NCI-H526 treated with DMSO at 0.1 percent for 48 hours (cell line): Measurements from ENCODE around the gene PKIG.

ENCODE experiments used
- DNase-seq: peaks from one replicate; lab custom pipeline; 2025; lab: John Stamatoyannopoulos, UW

Gene PKIG

DNA sequence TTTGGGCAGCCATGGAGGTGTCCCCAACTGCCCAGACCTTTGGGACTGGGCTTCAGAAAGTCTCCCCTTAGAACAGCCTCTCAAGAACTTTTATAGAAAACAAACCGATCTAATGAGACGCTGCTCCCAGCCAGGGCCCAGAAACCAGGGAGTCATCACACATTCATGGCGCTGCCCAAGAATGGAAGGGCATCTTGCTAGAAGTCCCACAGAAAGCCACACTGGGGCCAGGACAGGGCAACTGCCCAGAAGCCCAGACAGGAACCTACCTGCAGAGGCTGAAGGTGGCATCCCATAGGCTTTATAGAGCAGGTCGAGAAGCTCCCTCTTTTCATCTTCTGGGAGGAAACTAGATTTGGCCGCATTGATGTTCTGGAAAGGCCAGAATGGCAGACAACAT lies 37.7 kb downstream of the PKIG start:
- no peak for DNase-seq

DNA sequence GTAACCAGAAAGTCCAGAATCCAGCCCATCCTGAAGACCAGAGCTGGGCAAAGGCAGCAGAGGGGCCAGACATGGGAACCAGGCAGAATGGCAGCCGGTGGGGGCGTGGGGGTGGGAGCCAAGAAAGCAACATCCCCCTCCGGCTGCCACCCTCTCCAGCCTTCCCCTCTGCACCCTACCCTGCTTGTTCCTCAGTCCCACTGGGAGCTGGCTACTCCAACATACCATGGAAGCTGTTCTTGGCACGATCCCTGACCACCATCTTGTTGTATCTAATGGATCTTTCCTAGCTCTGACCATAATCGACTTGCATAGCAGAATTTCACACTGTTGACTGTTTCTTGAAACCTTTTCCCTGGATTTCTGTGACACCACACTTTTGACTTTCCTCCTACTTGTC lies 38.9 kb downstream of the PKIG start:
- DNase-seq: no peak

DNA sequence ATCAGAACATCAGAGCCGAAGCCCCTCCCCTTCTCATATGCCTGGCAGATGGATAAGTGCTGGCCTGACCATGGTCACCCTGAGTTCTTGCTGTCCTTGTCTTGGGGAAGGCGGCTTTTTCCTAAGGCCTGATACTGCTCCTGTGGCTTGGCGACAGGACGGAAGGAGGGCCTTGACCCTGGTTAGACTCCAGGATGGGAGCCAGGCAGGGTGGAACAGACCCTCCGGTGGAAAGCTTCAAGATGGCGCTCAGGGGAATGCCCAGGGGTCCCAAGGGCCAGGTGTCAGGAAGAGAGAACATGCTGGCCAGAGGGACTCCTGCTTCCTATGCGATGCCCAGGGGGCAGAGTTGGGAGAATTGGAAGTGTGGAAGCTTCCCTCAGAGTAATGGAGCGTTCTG lies 39.6 kb downstream of the PKIG start:
- no peak for DNase-seq

DNA sequence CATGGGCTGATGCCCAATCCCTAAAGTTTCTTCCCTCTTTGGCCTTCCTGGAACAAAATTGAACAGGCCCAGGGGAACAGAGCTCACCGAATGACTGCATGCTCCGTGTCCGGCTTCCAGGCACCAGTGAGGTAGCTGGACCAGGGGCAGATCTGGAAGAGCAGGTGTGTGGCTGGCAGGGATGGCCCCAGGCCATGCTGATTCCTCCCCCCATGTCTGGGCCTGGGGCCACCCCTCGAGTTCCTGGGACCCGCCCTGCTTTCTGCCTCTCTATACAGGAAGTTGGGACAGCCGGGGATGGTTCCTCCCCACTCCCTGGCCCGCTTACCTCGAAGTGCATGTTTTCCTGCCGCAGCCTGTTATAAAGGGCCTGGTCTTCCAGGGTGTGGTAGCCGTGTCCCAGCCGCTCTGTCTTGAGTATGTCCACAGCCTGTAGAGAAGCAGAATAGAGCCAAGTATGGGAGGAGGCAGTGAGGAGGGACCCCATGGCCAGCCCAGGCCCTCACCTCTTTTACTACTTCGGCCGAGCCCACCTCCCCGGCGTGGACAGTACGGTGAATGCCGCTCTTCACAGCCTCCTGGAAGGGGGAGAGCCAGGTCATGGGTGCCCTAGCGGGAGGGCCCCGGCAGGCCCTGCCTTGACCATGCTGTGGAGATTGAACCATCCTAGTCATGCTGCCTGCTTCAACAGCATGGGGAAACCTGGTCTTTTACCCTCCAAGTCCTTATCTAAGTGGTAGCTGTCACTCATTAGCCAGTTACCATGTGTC lies 40.3 kb downstream of the PKIG start:
- no peak for DNase-seq

DNA sequence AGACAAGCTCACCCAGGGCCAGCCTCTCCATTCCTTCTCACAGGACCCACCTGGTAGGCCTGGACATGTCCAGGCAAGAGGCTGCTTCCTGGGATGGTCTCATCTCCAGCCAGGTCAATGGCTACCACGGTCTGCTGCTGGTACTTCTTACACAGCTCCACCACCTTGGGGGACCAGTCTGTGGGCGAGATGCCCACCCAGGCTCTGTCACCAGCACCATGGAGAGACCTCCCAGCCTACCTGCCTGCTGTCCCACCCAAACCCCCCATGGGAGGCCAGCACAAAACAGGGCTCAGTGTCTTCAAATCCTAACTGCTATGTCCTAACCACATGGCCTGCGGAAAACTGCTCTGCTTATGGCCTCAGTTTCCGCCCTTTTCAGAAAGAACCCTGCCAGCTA lies 41.8 kb downstream of the PKIG start:
- DNase-seq: no peak

DNA sequence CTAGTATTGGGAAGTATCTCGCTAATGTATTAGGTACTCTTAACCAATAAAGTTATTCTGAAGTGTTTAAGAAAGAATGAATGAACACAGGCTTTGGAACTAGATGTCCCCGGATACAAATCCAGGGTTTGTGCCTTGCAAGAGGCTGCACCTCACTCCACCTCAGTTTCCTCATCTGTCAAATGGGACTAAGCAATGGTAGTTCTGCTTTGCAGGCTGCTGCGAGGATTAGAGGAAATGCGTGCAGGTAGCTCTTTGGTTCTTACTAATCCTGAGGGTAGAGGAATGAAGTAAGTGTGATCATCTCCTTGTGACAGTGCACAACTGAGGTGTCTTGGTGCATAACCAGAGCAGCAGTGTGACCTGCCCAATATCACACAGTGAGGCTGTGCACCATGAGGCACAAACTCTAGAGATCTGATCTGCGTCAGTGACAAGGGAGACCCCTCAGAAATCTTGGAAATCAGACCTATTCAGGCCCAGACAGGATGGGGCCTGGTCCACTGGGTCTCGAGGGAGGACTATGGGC lies 42.4 kb downstream of the PKIG start:
- DNase-seq: no peak

DNA sequence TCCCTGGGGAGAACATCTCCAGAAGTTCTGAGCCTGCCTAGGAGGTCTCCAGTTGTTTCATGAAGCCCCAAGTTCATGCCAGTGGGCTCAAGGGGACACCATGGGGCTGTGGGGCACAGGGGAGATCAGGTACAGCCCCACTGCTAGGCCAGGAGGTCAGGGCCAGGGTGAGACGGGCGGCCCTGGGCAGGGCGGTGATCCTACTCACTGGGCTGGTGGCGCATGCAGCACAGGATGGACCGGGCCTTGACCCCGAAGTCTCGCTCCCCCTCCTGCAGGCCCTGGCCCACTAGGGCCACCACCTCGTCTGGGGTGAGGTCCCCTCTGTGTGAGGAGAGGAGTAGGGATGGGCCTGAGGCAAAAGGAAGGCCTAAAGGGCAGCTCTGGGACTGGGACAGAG lies 43.0 kb downstream of the PKIG start:
- no peak for DNase-seq

DNA sequence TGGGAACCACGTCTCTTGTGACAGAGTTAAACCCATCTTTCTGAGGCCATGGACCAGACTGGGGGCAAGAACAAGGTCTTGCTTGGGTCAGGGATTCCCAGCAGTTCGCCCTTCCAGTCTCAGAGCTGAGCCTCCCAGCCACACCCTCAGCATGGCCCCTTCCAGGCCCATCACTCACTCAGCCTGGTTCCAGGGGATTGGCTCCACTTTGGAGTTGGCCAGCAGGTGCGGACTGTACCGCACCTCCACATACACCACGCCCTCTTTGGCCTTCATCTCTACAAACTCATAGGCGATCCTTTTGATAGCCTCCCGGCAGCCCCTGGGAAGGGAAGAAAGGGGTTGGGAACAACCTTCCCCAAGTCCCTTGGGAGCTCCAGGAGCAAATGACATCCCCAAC lies 43.9 kb downstream of the PKIG start:
- no peak for DNase-seq

DNA sequence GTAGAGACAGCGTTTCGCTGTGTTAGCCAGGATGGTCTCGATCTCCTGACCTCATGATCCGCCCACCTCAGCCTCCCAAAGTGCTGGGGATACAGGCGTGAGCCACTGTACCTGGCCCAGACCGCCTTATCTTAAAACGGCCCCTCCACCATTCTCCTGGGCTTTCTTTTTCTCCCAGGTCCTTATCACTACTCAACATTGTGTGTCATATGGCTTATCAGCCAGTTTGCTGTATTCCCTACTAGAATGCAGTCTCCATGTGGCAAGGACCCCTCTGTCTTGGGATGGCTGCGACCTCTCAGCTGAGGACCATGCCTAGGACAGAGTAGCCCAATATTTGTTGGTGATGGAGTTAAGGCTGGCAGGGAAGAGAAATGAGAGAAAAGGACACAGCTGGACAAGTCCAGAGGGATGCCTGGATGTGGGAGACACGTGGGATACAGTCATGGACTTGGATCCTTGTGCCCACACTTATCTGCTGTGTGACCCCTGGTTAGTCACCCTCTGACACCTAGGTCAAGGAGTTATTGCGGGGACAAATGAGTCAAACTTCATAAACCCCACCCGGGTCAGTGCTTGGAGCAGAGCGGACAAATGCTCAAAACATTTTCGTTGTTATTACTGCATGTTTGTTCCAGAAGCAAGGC lies 45.1 kb downstream of the PKIG start:
- no peak for DNase-seq

DNA sequence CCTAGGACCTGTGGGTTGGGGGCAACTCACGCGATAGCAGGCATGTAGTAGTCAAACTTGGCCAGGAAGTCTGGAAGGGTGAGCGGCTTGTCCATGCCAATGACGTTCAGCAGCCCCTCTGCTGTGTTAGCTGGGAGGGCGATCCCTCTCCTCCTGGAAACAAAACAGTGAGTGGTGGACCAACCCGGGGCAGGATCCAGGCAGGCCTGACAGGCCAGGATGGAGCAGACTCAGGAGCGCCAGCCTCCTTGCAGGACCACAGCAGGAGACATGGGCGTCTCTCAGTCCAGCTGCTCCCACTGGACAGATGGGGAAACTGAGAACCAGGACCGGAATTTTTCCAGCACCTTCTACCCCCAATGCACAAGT lies 46.6 kb downstream of the PKIG start:
- no peak for DNase-seq

DNA sequence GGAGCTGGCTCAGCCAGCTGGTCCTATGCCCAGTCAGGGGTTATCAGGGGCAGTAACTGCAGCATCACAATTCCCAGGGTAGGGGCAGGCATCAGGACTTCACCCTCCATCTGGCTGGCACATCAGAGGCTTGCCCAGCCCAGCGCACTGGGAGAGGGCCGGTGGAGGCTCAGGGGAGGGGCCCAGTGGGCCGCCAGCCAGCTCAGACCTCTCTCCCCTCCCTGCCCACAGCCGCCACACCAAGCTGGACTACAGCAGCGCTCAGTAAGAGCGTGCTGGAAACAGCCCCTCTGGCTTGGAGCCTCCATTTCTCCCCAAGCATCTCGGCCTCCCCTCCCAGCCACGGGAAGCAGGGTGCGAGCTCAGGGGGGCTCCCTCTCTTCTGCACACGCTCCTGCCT lies 47.2 kb downstream of the PKIG start:
- no peak for DNase-seq

DNA sequence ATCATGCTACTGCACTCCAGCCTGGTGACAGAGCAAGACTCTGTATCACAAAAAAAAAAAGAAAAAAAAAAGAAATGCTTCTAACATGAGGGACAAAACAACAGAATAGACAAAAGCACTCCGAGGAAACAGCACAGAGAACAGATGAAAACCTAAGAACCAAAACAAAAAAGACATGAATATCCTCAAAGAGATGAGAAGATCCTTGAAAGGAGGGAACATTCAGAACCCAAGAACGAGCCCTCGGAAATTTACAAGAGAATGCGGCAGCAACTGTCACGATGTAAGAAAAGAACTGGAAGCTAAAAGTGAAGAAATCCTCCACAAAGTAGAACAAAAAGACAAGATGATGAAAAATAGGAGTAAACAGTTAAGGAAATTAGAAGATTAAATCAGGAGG lies 47.9 kb downstream of the PKIG start:
- DNase-seq: no peak

DNA sequence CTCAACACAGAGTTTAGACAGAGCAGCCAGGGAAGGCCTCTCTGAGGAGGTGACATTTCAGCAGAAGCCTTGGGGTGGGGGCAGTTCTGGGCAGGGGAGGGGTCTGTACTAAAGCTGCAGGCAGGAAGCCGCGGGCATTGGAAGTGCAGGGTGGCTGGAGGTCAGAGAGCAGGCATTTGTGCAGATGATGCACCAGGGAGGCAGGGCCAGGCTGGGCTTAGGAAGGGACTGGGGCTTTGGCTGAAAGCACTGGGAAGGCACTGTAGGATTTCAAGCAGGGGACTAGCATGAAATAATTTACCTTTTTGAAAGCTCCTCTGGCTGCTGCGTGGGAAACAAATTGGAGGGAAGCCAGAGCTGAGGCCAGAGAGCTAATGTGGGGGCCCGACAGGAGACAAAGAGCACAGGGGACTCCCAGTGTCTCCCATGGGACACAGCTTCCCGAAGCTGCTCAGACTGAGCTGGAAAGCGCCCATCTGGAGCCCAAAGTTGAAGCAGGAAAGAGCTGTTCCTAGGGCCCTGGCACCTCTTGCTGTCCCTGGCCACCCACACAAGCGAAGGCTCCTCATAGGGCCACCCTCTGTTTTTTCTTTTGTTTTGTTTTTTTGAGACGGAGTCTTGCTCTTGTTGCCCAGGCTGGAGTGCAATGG lies 49.8 kb downstream of the PKIG start:
- DNase-seq: no peak

DNA sequence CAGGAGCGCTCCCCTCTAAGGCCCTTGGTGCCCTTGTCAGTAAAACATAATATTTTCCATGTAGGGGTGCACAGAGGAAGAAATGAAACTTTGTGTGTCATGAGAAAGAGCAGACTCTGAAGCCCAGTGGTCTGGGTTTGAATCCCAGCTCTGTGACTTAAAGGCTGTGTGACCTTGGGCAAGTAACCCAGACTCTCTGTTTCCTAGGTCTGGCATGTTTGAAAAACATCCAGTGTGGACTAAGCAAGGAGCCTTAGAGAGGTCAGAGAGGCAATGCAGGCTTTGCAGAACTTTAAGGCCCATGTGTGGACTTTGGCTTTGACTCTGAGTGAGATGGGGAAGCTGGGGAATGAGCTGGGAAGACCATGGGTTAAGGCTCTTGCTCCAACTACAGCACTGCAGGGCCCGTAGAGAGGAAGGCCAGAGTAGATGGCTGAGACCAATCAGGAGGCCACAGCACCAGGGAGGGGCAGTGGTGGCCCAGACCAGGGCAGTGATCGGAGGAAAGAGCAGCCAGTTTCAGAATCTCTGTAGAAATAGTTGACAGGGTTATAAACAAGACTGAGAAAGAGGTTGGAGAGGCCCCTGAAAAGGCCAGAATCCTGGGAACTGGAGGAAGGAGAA lies 50.9 kb downstream of the PKIG start:
- no peak for DNase-seq

DNA sequence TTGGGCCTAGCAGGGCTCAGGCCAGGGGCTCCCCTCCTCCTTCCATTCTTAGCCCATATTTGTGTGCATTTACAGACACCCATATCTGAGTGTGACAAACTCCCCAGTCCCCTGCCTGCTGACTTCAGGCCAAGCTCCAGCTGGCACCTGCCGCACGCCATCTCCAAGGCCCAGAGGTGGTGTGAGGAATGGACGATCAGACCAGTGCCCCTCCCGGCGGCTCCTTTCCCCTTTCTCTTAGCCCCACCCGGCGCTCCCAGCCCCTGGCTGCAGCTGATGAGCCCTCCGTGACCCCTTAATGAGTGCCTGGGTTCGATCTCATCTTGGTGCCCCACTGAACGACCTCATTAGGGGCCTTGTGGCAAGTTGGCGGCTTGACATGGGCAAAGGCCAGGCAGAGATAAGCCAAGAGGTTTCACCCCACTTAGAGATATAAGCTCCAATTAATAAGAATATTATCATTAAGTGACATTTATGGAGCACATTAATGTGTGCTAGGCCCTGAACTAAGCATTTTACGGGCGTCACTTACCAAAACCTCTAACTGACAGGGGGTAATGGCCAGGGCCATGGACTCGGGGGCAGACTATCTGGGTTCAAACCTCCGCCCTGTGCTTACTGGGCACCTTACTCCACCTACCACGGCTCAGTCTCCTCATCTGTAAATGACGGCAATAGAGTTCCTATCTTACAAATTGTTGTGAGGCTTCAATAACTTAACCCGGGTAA lies 51.7 kb downstream of the PKIG start:
- DNase-seq: no peak

DNA sequence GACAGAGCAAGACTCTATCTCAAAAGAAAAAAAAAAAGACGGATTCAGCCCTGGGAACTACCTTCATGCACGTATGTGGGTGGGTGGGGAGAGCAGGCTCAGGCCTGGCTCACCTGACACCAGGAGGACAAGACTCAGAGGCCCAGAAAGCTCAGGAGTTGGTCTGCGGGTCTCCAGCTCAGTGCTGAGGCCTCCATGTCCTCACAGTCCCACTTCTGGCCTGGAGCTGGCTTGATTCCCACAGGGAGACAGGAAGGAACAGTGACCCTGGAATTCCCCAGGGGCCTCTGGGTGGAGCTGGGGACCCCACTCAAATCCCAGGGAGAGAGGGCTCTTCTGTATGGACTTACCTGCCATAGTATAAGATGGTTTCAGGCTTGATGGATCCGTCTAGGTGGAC lies 53.5 kb downstream of the PKIG start:
- DNase-seq: no peak

DNA sequence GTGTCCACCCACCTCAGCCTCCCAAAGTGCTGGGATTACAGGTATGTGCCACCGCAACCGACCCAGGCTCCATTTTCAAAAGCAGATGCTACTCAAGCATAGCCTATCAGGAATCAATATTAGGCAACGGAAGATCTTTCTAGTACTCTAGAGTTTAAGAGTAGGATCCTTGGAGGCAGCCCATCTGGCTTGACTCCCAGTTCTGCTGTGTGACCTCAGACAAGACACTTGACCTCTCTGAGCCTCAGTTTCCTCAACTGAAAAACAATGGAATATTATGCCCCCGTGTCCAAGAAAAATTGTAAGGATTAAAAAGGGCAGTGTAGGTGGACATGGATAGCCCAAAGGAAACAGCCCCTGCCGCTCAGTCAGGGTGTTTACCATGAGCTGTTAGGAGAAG lies 54.7 kb downstream of the PKIG start:
- no peak for DNase-seq

DNA sequence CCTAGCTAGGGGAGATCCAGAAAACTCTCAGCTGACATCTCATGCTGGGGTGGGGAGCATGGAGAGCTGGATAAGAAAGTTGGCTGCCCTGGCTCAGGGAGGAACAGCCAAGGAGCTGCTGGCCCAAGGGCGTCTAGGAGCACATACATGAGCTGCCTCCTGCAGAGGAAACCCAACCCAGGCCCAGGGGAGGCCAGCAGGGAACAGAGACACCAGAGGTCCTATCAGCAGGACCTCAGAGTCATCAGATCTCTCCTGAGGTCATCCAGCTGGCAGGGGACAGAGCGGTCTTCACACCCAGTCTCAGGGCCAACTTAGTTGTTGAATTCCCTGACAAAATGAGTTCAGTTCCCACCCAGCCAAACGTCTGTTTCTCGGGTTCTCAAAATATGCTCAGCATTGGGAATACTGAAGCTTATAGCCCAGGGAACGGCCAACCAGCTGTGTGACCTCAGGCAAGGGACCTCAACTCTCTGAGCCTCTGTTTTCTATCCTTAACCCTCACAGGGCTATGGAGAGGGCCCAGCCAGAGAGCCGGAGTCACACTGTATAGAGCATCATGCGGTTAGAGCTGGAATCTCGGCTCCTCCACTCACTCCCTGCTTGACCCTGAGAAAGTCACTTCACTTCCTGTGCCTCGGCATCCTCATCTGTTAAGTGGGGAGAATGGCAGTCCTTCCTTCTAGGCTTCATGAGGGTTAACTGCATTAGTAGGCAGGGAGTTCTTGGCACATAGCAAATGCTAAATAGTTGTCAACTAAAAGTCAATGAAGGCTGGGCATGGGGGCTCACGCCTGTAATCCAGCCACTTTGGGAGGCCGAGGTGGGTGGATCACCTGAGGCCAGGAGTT lies 55.4 kb downstream of the PKIG start:
- no peak for DNase-seq

DNA sequence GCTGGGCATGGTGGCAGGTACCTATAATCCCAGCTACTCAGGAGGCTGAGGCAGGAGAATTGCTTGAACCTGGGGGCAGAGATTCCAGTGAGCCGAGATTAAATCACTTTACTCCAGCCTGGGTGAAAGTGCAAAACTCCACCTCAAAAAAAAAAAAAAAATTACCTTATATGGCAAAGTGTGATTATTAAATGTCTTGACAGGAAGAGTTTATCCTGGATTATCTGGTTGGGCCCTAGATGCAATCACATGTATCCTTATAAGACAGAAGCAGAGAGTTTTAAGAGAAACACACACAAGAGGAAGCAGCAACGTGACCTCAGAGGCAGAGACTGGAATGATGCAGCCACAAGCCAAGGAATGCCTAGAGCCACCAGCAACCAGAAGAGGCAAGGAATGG lies 58.1 kb downstream of the PKIG start:
- no peak for DNase-seq

DNA sequence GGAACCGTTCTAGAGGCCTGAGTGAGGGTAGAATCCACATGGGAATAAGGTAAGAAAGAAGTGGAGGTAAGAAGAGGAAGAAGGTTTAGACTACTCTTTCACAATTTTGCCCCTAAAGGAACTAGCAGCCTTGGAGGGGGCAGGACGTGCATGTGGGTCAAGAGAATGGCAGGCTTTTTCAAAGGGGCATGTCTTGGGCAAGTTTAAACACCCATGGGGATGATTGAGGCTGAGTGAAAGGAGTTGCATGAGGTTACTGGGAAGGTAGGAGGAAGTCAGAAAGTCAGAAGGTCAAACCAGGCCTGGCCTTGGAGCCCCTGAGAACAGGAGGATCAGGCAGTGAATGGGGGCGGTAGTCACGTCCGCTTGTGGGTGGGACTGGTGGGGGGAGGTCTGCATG lies 58.9 kb downstream of the PKIG start:
- no peak for DNase-seq
